Sigmoid colon (tissue), 7 donors: ENCODE measurements around the gene TRIM8. TPM values are rescaled to one million over a fixed set of nuclear protein-coding genes. Genes with fewer than 3 reads are reported as not detected.

Experiments used
- DNase-seq: peaks from one replicate; pipeline ENCODE4 v3.0.0-alpha.2; 2019
- H3K27ac ChIP-seq, 4 donors: fragments of 200-600 bp; sonication (generic); one replicate each; pipeline ENCODE4 v1.5.1; 2016 to 2019; ENCODE audit warnings: mild to moderate bottlenecking in 1 of 4
- H3K27me3 ChIP-seq, 3 donors: fragments of 200-600 bp; sonication (generic); one replicate each; pipeline ENCODE4 v1.5.1; 2019; ENCODE audit warnings: mild to moderate bottlenecking in 1 of 3
- H3K36me3 ChIP-seq, 4 donors: fragments of 200-600 bp; sonication (generic); one replicate each; pipeline ENCODE4 v1.5.1; 2016 to 2019
- H3K4me1 ChIP-seq, 4 donors: fragments of 200-600 bp; sonication (generic); one replicate each; pipeline ENCODE4 v1.5.1; 2017 to 2019
- H3K4me3 ChIP-seq, 4 donors: fragments of 200-600 bp; sonication (generic); one replicate each; pipeline ENCODE4 v1.5.1; 2017 to 2019; ENCODE audit warnings: mild to moderate bottlenecking in 2 of 4, moderate library complexity in 1 of 4
- H3K9me3 ChIP-seq, 4 donors: fragments of 200-600 bp in 3 of 4; sonication (generic) in 3 of 4; one replicate each; pipeline versions ENCODE4 v1.5.1 to v1.6.1; 2013 to 2019
- EP300 ChIP-seq, 4 donors: sonication (generic); formaldehyde crosslinking; IDR thresholded peaks; one replicate each; pipeline ENCODE4 v1.6.1; 2017; ENCODE audit warnings: antibody characterized with exemption in 4 of 4
- POLR2A ChIP-seq, 2 donors: fragments of 450-650 bp; IDR thresholded peaks; one replicate each; pipeline ENCODE4 v1.6.1; 2016; ENCODE audit warnings: antibody characterized with exemption in 2 of 2, mild to moderate bottlenecking in 2 of 2, moderate library complexity in 2 of 2
- POLR2AphosphoS5 ChIP-seq, 4 donors: sonication (generic); formaldehyde crosslinking; IDR thresholded peaks; one replicate each; pipeline ENCODE4 v1.6.1; 2017; ENCODE audit warnings: antibody characterized with exemption in 4 of 4
- WGBS, 2 donors: extraction: QIAGEN DNeasy Blood & Tissue Kit; methylation state at CpG; one replicate each; pipeline ENCODE4 v1.1.7; 2013; 5-methylcytosine and 5-hydroxymethylcytosine counted together
- intact Hi-C: fragments of 100-400 bp; cut with DNase I; formaldehyde crosslinking; loops from one replicate; pipeline ENCODE4 v1.15.1; 2023
- polyA plus RNA-seq, 3 donors: library from polyadenylated mRNA; stranded (reverse); fragments of 200-250 nt; gene quantifications; one replicate each; pipeline ENCODE4 v1.2.3, GENCODE V29; 2013
- total RNA-seq, 4 donors: library from RNA; depleted of rRNA; stranded (reverse); fragments of >200 nt; gene quantifications; one replicate each; pipeline ENCODE4 v1.1.0, GENCODE V29; 2016
- TF ChIP-seq, protein P1 (sequence below), 4 experiments: fragments of 450-650 bp in 3 of 4; fragments of 200-600 bp in 1 of 4; IDR thresholded peaks; one replicate each; pipeline ENCODE4 v1.5.1; 2016 to 2019; ENCODE audit warnings: antibody characterized with exemption in 4 of 4, mild to moderate bottlenecking in 3 of 4, moderate library complexity in 2 of 4
- donor health status: healthy with polysubstance abuse.
- donor health status: Bipolar disorder and iron deficiency.
- donor health status: healthy.

TRIM8 gene
- total and polyA plus RNA-seq, 7 donors: 25.0 to 88.6 (median 58.9) TPM

- no peak overlapping the region for H3K27ac ChIP-seq
Observed at GRCh38 chr10:102654969-102655368, 10.7 kb downstream of the TRIM8 start.

GRCh38 chr10:102656026-102656425 is 11.7 kb downstream of the TRIM8 start:
- WGBS, 2 donors: 87 to 94% methylated on average over 12 of the region's 12 CpGs
- H3K27ac ChIP-seq: no peak overlapping the region
- no peaks in the 10 kb centered on the region for H3K9me3 ChIP-seq
- peaks cover 29 to 67% (median 36%) of the 10 kb centered on the region in 4 donors for H3K36me3 ChIP-seq
- no peak for TF ChIP-seq EP300 (IDR thresholded peaks at IDR 0.05)
- H3K4me1 ChIP-seq: peaks cover 0 to 46% (median 30%) of the 10 kb centered on the region in 4 donors
- intact Hi-C loops: no loop called here
- H3K27me3 ChIP-seq: no peaks in the 10 kb centered on the region
- H3K4me3 ChIP-seq: no peak overlapping the region
- DNase-seq: no peak

More at GRCh38 chr10:102654969-102655368, 10.7 kb downstream of the TRIM8 start:
- DNase-seq: no peak
- Histone ChIP-seq H3K4me1 (peaks cover 0 to 46% (median 32%) of the 10 kb centered on the region in 4 donors), H3K9me3 (no peaks in the 10 kb centered on the region), H3K4me3 (no peak overlapping the region), H3K36me3 (peaks cover 29 to 67% (median 36%) of the 10 kb centered on the region in 4 donors), H3K27me3 (no peaks in the 10 kb centered on the region)
- TF ChIP-seq, protein P1, sequence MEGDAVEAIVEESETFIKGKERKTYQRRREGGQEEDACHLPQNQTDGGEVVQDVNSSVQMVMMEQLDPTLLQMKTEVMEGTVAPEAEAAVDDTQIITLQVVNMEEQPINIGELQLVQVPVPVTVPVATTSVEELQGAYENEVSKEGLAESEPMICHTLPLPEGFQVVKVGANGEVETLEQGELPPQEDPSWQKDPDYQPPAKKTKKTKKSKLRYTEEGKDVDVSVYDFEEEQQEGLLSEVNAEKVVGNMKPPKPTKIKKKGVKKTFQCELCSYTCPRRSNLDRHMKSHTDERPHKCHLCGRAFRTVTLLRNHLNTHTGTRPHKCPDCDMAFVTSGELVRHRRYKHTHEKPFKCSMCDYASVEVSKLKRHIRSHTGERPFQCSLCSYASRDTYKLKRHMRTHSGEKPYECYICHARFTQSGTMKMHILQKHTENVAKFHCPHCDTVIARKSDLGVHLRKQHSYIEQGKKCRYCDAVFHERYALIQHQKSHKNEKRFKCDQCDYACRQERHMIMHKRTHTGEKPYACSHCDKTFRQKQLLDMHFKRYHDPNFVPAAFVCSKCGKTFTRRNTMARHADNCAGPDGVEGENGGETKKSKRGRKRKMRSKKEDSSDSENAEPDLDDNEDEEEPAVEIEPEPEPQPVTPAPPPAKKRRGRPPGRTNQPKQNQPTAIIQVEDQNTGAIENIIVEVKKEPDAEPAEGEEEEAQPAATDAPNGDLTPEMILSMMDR (IDR thresholded peaks at IDR 0.05): no peak
- TF ChIP-seq POLR2A (IDR thresholded peaks at IDR 0.05) (no peak), EP300 (IDR thresholded peaks at IDR 0.05) (no peak), POLR2AphosphoS5 (IDR thresholded peaks at IDR 0.05) (no peak)
- intact Hi-C loops: no loop called here
- WGBS, 2 donors: 87 to 88% methylated on average over 12 of the region's 12 CpGs

GRCh38 chr10:102656791-102657371 is 12.6 kb downstream of the TRIM8 start:
- Histone ChIP-seq H3K27me3 (no peaks in the 10 kb centered on the region), H3K27ac (peak overlapping the region in 2 of 4 donors; percentile 43 to 51), H3K36me3 (peaks cover 29 to 67% (median 32%) of the 10 kb centered on the region in 4 donors), H3K4me3 (no peak overlapping the region), H3K9me3 (no peaks in the 10 kb centered on the region), H3K4me1 (peaks cover 0 to 45% (median 28%) of the 10 kb centered on the region in 4 donors)
- 77 to 92% methylated on average over 42 of the region's 42 CpGs for WGBS, 2 donors
- intact Hi-C loops: no loop called here
- TF ChIP-seq, protein P1 (IDR thresholded peaks at IDR 0.05): no peak
- no peak for TF ChIP-seq POLR2A (IDR thresholded peaks at IDR 0.05)
- TF ChIP-seq POLR2AphosphoS5 (IDR thresholded peaks at IDR 0.05): no peak
- no peak for TF ChIP-seq EP300 (IDR thresholded peaks at IDR 0.05)
- peak; percentile 70 for DNase-seq

GRCh38 chr10:102657451-102657850 is 13.2 kb downstream of the TRIM8 start:
- no peak overlapping the region for H3K4me3 ChIP-seq
- no peak for TF ChIP-seq POLR2AphosphoS5 (IDR thresholded peaks at IDR 0.05)
- TF ChIP-seq, protein P1 (IDR thresholded peaks at IDR 0.05): no peak
- no peak for TF ChIP-seq POLR2A (IDR thresholded peaks at IDR 0.05)
- TF ChIP-seq EP300 (IDR thresholded peaks at IDR 0.05): no peak
- H3K27ac ChIP-seq: peak overlapping the region; percentile 13 to 51 (median 34)
- no peaks in the 10 kb centered on the region for H3K9me3 ChIP-seq
- H3K27me3 ChIP-seq: no peaks in the 10 kb centered on the region
- intact Hi-C loops: no loop called here
- peaks cover 29 to 65% (median 31%) of the 10 kb centered on the region in 4 donors for H3K36me3 ChIP-seq
- H3K4me1 ChIP-seq: peaks cover 0 to 41% (median 22%) of the 10 kb centered on the region in 4 donors
- 21 to 63% methylated on average over 11 of the region's 11 CpGs for WGBS, 2 donors
- DNase-seq: no peak

DNA sequence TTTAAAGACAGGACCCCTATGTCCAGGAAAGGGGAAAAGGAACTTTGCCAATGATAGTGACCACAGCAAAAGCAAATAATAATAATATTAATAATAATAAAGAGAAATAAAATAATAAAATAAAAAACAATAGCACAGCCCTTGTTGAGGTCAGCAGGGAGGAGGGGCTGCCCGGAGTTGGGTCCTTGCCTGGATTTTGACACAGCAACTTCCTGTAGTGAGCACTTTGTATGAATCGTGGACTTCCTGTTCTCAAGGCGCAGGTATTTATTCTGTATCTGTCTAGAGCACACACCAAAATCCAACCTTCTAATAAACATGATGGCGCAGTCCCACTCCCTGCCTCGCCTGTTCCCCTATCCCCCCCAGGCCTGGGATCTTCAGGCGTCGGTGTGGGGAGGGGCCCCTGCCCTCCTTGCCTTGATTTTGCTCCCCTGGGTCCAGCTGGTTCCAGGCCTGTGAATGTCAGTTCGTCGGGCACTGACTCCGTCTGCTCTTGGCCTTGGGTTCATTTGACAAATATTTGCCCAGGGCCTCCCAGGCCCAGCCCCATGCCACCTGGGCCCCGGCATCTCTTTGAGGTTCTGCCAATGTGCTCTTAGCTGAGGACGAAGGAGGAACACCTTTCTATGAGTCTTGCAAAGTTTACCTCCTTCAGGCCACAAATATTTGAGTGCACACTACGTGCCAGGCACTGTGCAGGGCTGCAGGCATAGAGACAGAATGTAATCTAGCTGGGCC is 13.9 kb downstream of the TRIM8 start:
- Histone ChIP-seq H3K36me3 (peaks cover 29 to 58% (median 31%) of the 10 kb centered on the region in 4 donors), H3K27me3 (no peaks in the 10 kb centered on the region), H3K27ac (peak overlapping the region; percentile 26 to 52 (median 47)), H3K9me3 (no peaks in the 10 kb centered on the region), H3K4me3 (no peak overlapping the region), H3K4me1 (peaks cover 0 to 34% (median 20%) of the 10 kb centered on the region in 4 donors)
- intact Hi-C loops: no loop called here
- TF ChIP-seq POLR2AphosphoS5 (IDR thresholded peaks at IDR 0.05): peak in 1 of 4 donors; percentile 6
- no peak for TF ChIP-seq POLR2A (IDR thresholded peaks at IDR 0.05)
- DNase-seq: peak; percentile 75
- WGBS, 2 donors: 16 to 56% methylated on average over 13 of the region's 13 CpGs
